H1 (cell line): ENCODE data around the gene SMPD2.

Source experiments
- CEBPB ChIP-seq: IDR thresholded peaks from 2 replicates; pipeline ENCODE4 v1.6.1; 2012; ENCODE audit warnings: low read depth, low read length
- EZH2 ChIP-seq: fragments of 200-600 bp; sonication (generic); IDR thresholded peaks from 2 replicates; pipeline ENCODE4 v1.7.1; 2012; ENCODE audit warnings: low read depth, mild to moderate bottlenecking, moderate library complexity, low read length, inconsistent platforms; ENCODE audit not compliant: severe bottlenecking
- RAD21 ChIP-seq, 2 experiments: IDR thresholded peaks in 1 of 2; conservative IDR thresholded peaks in 1 of 2; 2 replicates each; pipeline ENCODE4 v1.6.1; 2011; ENCODE audit warnings: low read depth in 2 of 2, low read length in 2 of 2, improper control_type of control experiment in 1 of 2, inconsistent platforms in 1 of 2, mild to moderate bottlenecking in 1 of 2, moderate library complexity in 1 of 2
- TAF7 ChIP-seq: optimal IDR thresholded peaks from 2 replicates; pipeline ENCODE3; 2011; ENCODE audit warnings: low read depth, mild to moderate bottlenecking, inconsistent platforms, low read length, moderate library complexity, borderline replicate concordance
- ZNF274 ChIP-seq: IDR thresholded peaks from 2 replicates; pipeline ENCODE4 v1.7.0; 2012; ENCODE audit warnings: low read length, borderline replicate concordance; ENCODE audit errors: extremely low read depth
- TF ChIP-seq, protein P1 (sequence below), 3 experiments: IDR thresholded peaks; 1 replicate in 2 of 3; 2 replicates in 1 of 3; pipeline versions ENCODE4 v1.5.1 to v1.6.1; 2011; ENCODE audit warnings: low read length in 3 of 3, mild to moderate bottlenecking in 3 of 3, inconsistent platforms in 2 of 3, low read depth in 1 of 3, moderate library complexity in 1 of 3; ENCODE audit not compliant: insufficient read depth in 1 of 3; ENCODE audit errors: control extremely low read depth in 1 of 3

DNA sequence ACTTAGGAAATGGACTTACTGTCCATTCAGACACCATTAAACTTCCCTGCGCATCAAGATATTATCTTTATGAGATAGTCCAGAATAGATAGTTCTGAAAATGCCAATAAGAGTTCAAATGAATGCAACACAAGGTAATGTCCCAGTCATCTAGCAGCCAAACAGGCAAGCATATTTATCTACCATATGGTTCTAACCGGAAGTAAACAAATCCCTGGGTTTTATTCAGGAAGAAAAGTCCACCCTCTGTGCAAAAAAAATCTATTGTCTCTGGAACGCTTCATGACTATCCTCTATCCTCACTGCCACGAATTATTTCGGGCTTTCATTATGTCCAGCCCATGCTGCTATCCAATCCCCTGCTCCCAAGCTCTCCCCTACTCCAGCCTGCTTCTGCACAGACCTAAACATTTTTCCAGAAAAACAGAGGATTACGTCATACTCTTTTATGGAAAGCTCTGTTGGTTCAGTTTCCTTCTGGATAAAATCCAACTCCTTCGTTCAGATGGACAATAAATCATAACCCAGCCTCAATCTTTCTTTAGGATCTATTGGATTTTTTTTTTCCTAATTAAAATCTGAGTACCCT is 11.5 kb upstream of the SMPD2 start:
- TF ChIP-seq, protein P1, sequence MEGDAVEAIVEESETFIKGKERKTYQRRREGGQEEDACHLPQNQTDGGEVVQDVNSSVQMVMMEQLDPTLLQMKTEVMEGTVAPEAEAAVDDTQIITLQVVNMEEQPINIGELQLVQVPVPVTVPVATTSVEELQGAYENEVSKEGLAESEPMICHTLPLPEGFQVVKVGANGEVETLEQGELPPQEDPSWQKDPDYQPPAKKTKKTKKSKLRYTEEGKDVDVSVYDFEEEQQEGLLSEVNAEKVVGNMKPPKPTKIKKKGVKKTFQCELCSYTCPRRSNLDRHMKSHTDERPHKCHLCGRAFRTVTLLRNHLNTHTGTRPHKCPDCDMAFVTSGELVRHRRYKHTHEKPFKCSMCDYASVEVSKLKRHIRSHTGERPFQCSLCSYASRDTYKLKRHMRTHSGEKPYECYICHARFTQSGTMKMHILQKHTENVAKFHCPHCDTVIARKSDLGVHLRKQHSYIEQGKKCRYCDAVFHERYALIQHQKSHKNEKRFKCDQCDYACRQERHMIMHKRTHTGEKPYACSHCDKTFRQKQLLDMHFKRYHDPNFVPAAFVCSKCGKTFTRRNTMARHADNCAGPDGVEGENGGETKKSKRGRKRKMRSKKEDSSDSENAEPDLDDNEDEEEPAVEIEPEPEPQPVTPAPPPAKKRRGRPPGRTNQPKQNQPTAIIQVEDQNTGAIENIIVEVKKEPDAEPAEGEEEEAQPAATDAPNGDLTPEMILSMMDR (IDR thresholded peaks at IDR 0.05; ENCODE audit: control extremely low read depth in 1 of 3, insufficient read depth in 1 of 3, low read depth in 1 of 3, low read length in 3 of 3), result no peak
- no peak for TF ChIP-seq ZNF274
- TF ChIP-seq TAF7, result no peak
- no peak for TF ChIP-seq CEBPB
- no peak for TF ChIP-seq EZH2
- TF ChIP-seq RAD21 (IDR thresholded peaks at IDR 0.05 in 1 of 2, conservative IDR thresholded peaks at IDR 0.05 in 1 of 2; ENCODE audit: low read depth in 2 of 2, low read length in 2 of 2), result no peak
